Memory B cell (primary cell): ENCODE data around the gene CENPP.
A peak's percentile ranks its signal among the peaks of the same experiment; 100 is the strongest.

Experiments
- ATAC-seq: fragments of 150-1000 bp; cut with Tn5 transposase; 2 replicates; pipeline ENCODE4 v1.10.0; 2021; ENCODE audit warnings: low read depth, mild to moderate bottlenecking, moderate library complexity
- DNase-seq, 2 donors: peaks; one replicate each; pipeline ENCODE4 v3.0.0; 2022; ENCODE audit warnings: low spot score in 2 of 2
- H3K27ac Mint-ChIP-seq: one replicate; pipeline ENCODE4 v1.8.0; 2022; ENCODE audit warnings: mild to moderate bottlenecking, moderate library complexity, mixed read lengths
- H3K27me3 Mint-ChIP-seq: one replicate; pipeline ENCODE4 v1.8.0; 2022; ENCODE audit warnings: mixed read lengths
- H3K36me3 Mint-ChIP-seq: one replicate; pipeline ENCODE4 v1.8.0; 2022; ENCODE audit warnings: mild to moderate bottlenecking, mixed read lengths
- H3K4me1 Mint-ChIP-seq: one replicate; pipeline ENCODE4 v1.8.0; 2022; ENCODE audit warnings: mixed read lengths
- H3K4me3 Mint-ChIP-seq: one replicate; pipeline ENCODE4 v1.8.0; 2022; ENCODE audit warnings: mild to moderate bottlenecking, moderate library complexity, mixed read lengths
- H3K9me3 Mint-ChIP-seq: one replicate; pipeline ENCODE4 v1.8.0; 2022; ENCODE audit warnings: mixed read lengths

CENPP gene

GRCh38 chr9:92325269-92325990 lies at the start of gene CENPP, which contains the start of gene NOL8:
CENPP (plus strand) TSS chr9:92325953.
NOL8 (minus strand) TSS chr9:92325350; CDS start chr9:92324161, 1,189 bp downstream.
- DNase-seq (peak; percentile 81 to 84), ATAC-seq (peak; percentile 92)
- H3K4me3 Mint-ChIP-seq = peak within 1 kb of the TSS; percentile 100
- no peaks in the 10 kb centered on the region for H3K27me3 Mint-ChIP-seq
- peaks cover 8% of the 10 kb centered on the region for H3K36me3 Mint-ChIP-seq
- peak within 1 kb of the TSS; percentile 99 for H3K27ac Mint-ChIP-seq
- H3K4me1 Mint-ChIP-seq = peaks cover 17% of the 10 kb centered on the region
- no peaks in the 10 kb centered on the region for H3K9me3 Mint-ChIP-seq

- H3K4me3 Mint-ChIP-seq = no peak overlapping the region
These were observed 49.3 kb upstream of the CENPP start for GRCh38 chr9:92276331-92277032.

GRCh38 chr9:92278110-92278509 lies 47.6 kb upstream of the CENPP start:
- no peak overlapping the region for H3K27ac Mint-ChIP-seq
- no peaks in the 10 kb centered on the region for H3K27me3 Mint-ChIP-seq
- no peak for ATAC-seq
- peaks cover 2% of the 10 kb centered on the region for H3K4me1 Mint-ChIP-seq
- no peak overlapping the region for H3K4me3 Mint-ChIP-seq
- peaks cover 47% of the 10 kb centered on the region for H3K36me3 Mint-ChIP-seq
- DNase-seq = no peak
- H3K9me3 Mint-ChIP-seq = no peaks in the 10 kb centered on the region

More at GRCh38 chr9:92276331-92277032, 49.3 kb upstream of the CENPP start:
- no peaks in the 10 kb centered on the region for H3K27me3 Mint-ChIP-seq
- H3K36me3 Mint-ChIP-seq = peaks cover 51% of the 10 kb centered on the region
- no peak for ATAC-seq
- peak overlapping the region; percentile 40 for H3K27ac Mint-ChIP-seq
- no peak for DNase-seq
- no peaks in the 10 kb centered on the region for H3K9me3 Mint-ChIP-seq
- H3K4me1 Mint-ChIP-seq = peaks cover 2% of the 10 kb centered on the region

- H3K4me1 Mint-ChIP-seq = peaks cover 2% of the 10 kb centered on the region
- H3K4me3 Mint-ChIP-seq = no peak overlapping the region
- ATAC-seq = no peak
- H3K27ac Mint-ChIP-seq = no peak overlapping the region
- H3K36me3 Mint-ChIP-seq = peaks cover 41% of the 10 kb centered on the region
- no peaks in the 10 kb centered on the region for H3K27me3 Mint-ChIP-seq
- no peak for DNase-seq
- no peaks in the 10 kb centered on the region for H3K9me3 Mint-ChIP-seq
These were observed 46.5 kb upstream of the CENPP start for GRCh38 chr9:92279302-92279701.

- Mint-ChIP-seq H3K4me1 (peaks cover 20% of the 10 kb centered on the region), H3K27me3 (no peaks in the 10 kb centered on the region), H3K27ac (peak overlapping the region; percentile 29), H3K4me3 (no peak overlapping the region), H3K9me3 (no peaks in the 10 kb centered on the region), H3K36me3 (peaks cover 26% of the 10 kb centered on the region)
- DNase-seq = no peak
- ATAC-seq = no peak
These were observed 35.9 kb upstream of the CENPP start for GRCh38 chr9:92289708-92290390.

GRCh38 chr9:92290785-92291429 lies 34.8 kb upstream of the CENPP start:
- ATAC-seq (no peak), DNase-seq (no peak)
- no peak overlapping the region for H3K4me3 Mint-ChIP-seq
- H3K36me3 Mint-ChIP-seq = peaks cover 19% of the 10 kb centered on the region
- H3K27ac Mint-ChIP-seq = peak overlapping the region; percentile 29
- peaks cover 22% of the 10 kb centered on the region for H3K4me1 Mint-ChIP-seq
- no peaks in the 10 kb centered on the region for H3K27me3 Mint-ChIP-seq
- H3K9me3 Mint-ChIP-seq = no peaks in the 10 kb centered on the region

GRCh38 chr9:92291577-92291976 lies 34.2 kb upstream of the CENPP start:
- Mint-ChIP-seq H3K4me1 (peaks cover 22% of the 10 kb centered on the region), H3K4me3 (no peak overlapping the region), H3K9me3 (no peaks in the 10 kb centered on the region), H3K27me3 (no peaks in the 10 kb centered on the region), H3K27ac (peak overlapping the region; percentile 29), H3K36me3 (peaks cover 19% of the 10 kb centered on the region)
- ATAC-seq (no peak), DNase-seq (no peak)

GRCh38 chr9:92292338-92293074 lies 33.2 kb upstream of the CENPP start:
- Mint-ChIP-seq H3K27ac (peak overlapping the region; percentile 97), H3K9me3 (no peaks in the 10 kb centered on the region), H3K27me3 (no peaks in the 10 kb centered on the region), H3K4me1 (peaks cover 24% of the 10 kb centered on the region), H3K36me3 (peaks cover 23% of the 10 kb centered on the region), H3K4me3 (peak overlapping the region; percentile 39)
- ATAC-seq = no peak
- no peak for DNase-seq

GRCh38 chr9:92293075-92293354 lies 32.7 kb upstream of the CENPP start:
- ATAC-seq = no peak
- Mint-ChIP-seq H3K27ac (peak overlapping the region; percentile 97), H3K27me3 (no peaks in the 10 kb centered on the region), H3K4me3 (peak overlapping the region; percentile 39), H3K4me1 (peaks cover 24% of the 10 kb centered on the region), H3K9me3 (no peaks in the 10 kb centered on the region), H3K36me3 (peaks cover 22% of the 10 kb centered on the region)
- DNase-seq = no peak

GRCh38 chr9:92293452-92294296 lies 32.1 kb upstream of the CENPP start, which contains the start of gene IARS1:
IARS1 (minus strand) TSS chr9:92293697; CDS start chr9:92289419, 4,278 bp downstream.
- peaks cover 19% of the 10 kb centered on the region for H3K36me3 Mint-ChIP-seq
- H3K4me3 Mint-ChIP-seq = peak within 1 kb of the TSS; percentile 99
- ATAC-seq (peak; percentile 95), DNase-seq (peak; percentile 100)
- H3K9me3 Mint-ChIP-seq = no peaks in the 10 kb centered on the region
- peak within 1 kb of the TSS; percentile 97 for H3K27ac Mint-ChIP-seq
- H3K27me3 Mint-ChIP-seq = no peaks in the 10 kb centered on the region
- peaks cover 22% of the 10 kb centered on the region for H3K4me1 Mint-ChIP-seq

GRCh38 chr9:92294297-92294676 lies 31.5 kb upstream of the CENPP start:
- Mint-ChIP-seq H3K36me3 (peaks cover 21% of the 10 kb centered on the region), H3K4me1 (peaks cover 26% of the 10 kb centered on the region), H3K27ac (peak overlapping the region; percentile 97)

GRCh38 chr9:92295240-92295790 lies 30.4 kb upstream of the CENPP start:
- Mint-ChIP-seq H3K4me1 (peaks cover 26% of the 10 kb centered on the region), H3K36me3 (peaks cover 15% of the 10 kb centered on the region), H3K4me3 (peak overlapping the region; percentile 27), H3K9me3 (peaks cover 2% of the 10 kb centered on the region), H3K27ac (no peak overlapping the region), H3K27me3 (no peaks in the 10 kb centered on the region)
- no peak for ATAC-seq
- DNase-seq = no peak

More at GRCh38 chr9:92294297-92294676, 31.5 kb upstream of the CENPP start:
- H3K4me3 Mint-ChIP-seq = peak overlapping the region; percentile 99
- H3K27me3 Mint-ChIP-seq = no peaks in the 10 kb centered on the region
- ATAC-seq (no peak), DNase-seq (no peak)
- H3K9me3 Mint-ChIP-seq = peaks cover 2% of the 10 kb centered on the region
